Gastroesophageal sphincter (tissue), 3 donors: ENCODE measurements around the gene TFEB.

Source experiments
- CTCF ChIP-seq, 4 experiments: fragments of 200-600 bp in 2 of 4; fragments of 450-650 bp in 2 of 4; sonication (generic) in 1 of 4; IDR thresholded peaks; one replicate each; pipeline ENCODE4 v1.5.1; 2017 to 2019; ENCODE audit warnings: antibody characterized with exemption in 4 of 4, mild to moderate bottlenecking in 2 of 4, moderate library complexity in 2 of 4
- EP300 ChIP-seq: sonication (generic); formaldehyde crosslinking; IDR thresholded peaks from one replicate; pipeline ENCODE4 v1.6.1; 2017; ENCODE audit warnings: antibody characterized with exemption, mild to moderate bottlenecking
- POLR2A ChIP-seq, 2 donors: fragments of 450-650 bp; IDR thresholded peaks; one replicate each; pipeline ENCODE4 v1.6.1; 2017; ENCODE audit warnings: antibody characterized with exemption in 2 of 2, mild to moderate bottlenecking in 2 of 2, moderate library complexity in 1 of 2

- TF ChIP-seq CTCF (IDR thresholded peaks at IDR 0.05) (no peak), EP300 (no peak), POLR2A (IDR thresholded peaks at IDR 0.05) (no peak)
Observed at GRCh38 chr6:41645007-41645618, 90.3 kb downstream of the TFEB start.
